ENCODE data around the gene SLFN12. TPM values are rescaled to one million over a fixed set of nuclear protein-coding genes. Genes with fewer than 3 reads are reported as not detected.

Gene SLFN12
- polyA plus RNA-seq (2013, experiment 1 of 2): 20.3 TPM
- polyA plus RNA-seq (2013, experiment 2 of 2): 21.0 TPM

- Histone ChIP-seq H3K4ac (ENCODE audit: low read depth, low read length) (peak within 1 kb of the TSS; percentile 99), H3K23ac (ENCODE audit: low read length) (no peak within 1 kb of the TSS), H3K18ac (ENCODE audit: low read length) (peak within 1 kb of the TSS; percentile 91), H3K9ac (ENCODE audit: low read length) (peak within 1 kb of the TSS; percentile 70), H3K56ac (ENCODE audit: low read length) (peak within 1 kb of the TSS; percentile 78), H2AK5ac (ENCODE audit: low read length) (no peak within 1 kb of the TSS), H4K8ac (ENCODE audit: low read depth, low read length) (peak within 1 kb of the TSS; percentile 91), H3K27ac (ENCODE audit: low read depth, low read length) (peak within 1 kb of the TSS; percentile 91), H3K79me1 (ENCODE audit: low read length) (peaks cover 4% of the 10 kb centered on the region), H2BK15ac (replicated peaks; ENCODE audit: low read depth) (peak within 1 kb of the TSS; percentile 38), H2BK120ac (ENCODE audit: low read depth, low read length) (peak within 1 kb of the TSS; percentile 61), H4K5ac (ENCODE audit: low read length) (peak within 1 kb of the TSS; percentile 21), H3K27me3 (ENCODE audit: insufficient read depth, low read length, poor library complexity) (no peaks in the 10 kb centered on the region), H3K36me3 (ENCODE audit: control insufficient read depth, insufficient read depth, low read length) (no peaks in the 10 kb centered on the region), H3K4me1 (ENCODE audit: control insufficient read depth, low read depth, low read length) (peaks cover 4% of the 10 kb centered on the region), H3K79me2 (ENCODE audit: control insufficient read depth, insufficient read depth, low read length) (peaks cover 17% of the 10 kb centered on the region), H3K4me2 (ENCODE audit: low read length) (peak within 1 kb of the TSS; percentile 27), H3K4me3 (ENCODE audit: low read length) (peak within 1 kb of the TSS; percentile 48), H2BK5ac (ENCODE audit: low read length) (no peak within 1 kb of the TSS)
- DNase-seq: peak; percentile 97
- WGBS (ENCODE audit: extremely low coverage, insufficient coverage, low lambda C conversion rate): no CpG with 5 or more reads among the region's 22 CpGs
Observed at GRCh38 chr17:35432176-35433074, at the start of gene SLFN12. SLFN12 (minus strand) TSS chr17:35432500; CDS start chr17:35423028, 9,472 bp downstream.

DNA sequence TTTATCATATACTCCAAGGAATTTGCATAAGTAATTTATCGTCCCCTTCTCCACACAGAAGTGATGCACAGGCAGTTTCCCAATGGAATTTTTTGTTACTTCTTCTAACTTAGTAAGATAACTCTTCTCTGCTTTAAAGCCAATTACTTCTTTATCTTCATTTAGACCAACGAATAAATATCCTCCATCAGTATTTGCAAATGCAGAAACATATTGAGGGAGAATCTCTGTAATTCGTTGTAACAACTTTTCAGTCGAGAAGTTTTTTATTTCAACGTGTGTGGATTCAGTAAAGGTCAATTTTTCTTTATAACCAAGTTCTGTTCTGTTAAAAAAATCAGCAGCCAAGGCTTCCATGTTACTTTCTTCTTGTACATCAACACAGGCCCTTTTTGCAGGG, 47.0 kb upstream of the SLFN12 start:
- Histone ChIP-seq H3K27ac (ENCODE audit: low read depth, low read length) (no peak overlapping the region), H4K5ac (ENCODE audit: low read length) (no peak overlapping the region), H3K18ac (ENCODE audit: low read length) (no peak overlapping the region), H4K8ac (ENCODE audit: low read depth, low read length) (no peak overlapping the region), H3K23ac (ENCODE audit: low read length) (no peak overlapping the region), H3K36me3 (ENCODE audit: control insufficient read depth, insufficient read depth, low read length) (no peaks in the 10 kb centered on the region), H3K4ac (ENCODE audit: low read depth, low read length) (no peak overlapping the region), H3K4me2 (ENCODE audit: low read length) (no peak overlapping the region), H3K79me1 (ENCODE audit: low read length) (no peaks in the 10 kb centered on the region), H2AK5ac (ENCODE audit: low read length) (no peak overlapping the region), H2BK5ac (ENCODE audit: low read length) (no peak overlapping the region), H3K27me3 (ENCODE audit: insufficient read depth, low read length, poor library complexity) (peaks cover 10% of the 10 kb centered on the region), H3K56ac (ENCODE audit: low read length) (no peak overlapping the region), H3K4me3 (ENCODE audit: low read length) (no peak overlapping the region), H2BK15ac (replicated peaks; ENCODE audit: low read depth) (no peak overlapping the region), H3K79me2 (ENCODE audit: control insufficient read depth, insufficient read depth, low read length) (no peaks in the 10 kb centered on the region), H3K9ac (ENCODE audit: low read length) (no peak overlapping the region), H3K4me1 (ENCODE audit: control insufficient read depth, low read depth, low read length) (no peaks in the 10 kb centered on the region), H2BK120ac (ENCODE audit: low read depth, low read length) (no peak overlapping the region)
- no CpG with 5 or more reads among the region's 5 CpGs for WGBS (ENCODE audit: extremely low coverage, insufficient coverage, low lambda C conversion rate)
- DNase-seq: no peak

DNA sequence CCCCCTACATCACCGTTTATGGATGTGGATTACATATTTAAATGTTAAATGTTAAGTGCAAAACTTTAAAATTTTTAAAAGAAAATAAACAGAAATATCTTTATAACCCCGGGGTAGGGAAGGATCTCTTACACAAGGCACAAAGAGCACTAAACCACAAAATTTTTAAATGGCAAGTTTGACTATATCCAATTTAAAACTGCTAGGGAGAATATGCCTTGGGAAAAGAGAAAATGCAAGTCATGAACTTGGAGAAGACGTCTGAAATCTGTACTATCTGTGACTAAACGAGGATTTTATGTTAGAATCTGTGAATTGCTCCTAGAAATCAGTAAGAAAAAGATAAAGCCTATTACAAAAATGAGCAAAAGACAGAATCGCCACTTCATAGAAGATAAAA, 44.9 kb upstream of the SLFN12 start:
- Histone ChIP-seq H2BK5ac (ENCODE audit: low read length) (no peak overlapping the region), H3K18ac (ENCODE audit: low read length) (no peak overlapping the region), H3K4ac (ENCODE audit: low read depth, low read length) (no peak overlapping the region), H3K79me1 (ENCODE audit: low read length) (no peaks in the 10 kb centered on the region), H3K4me1 (ENCODE audit: control insufficient read depth, low read depth, low read length) (no peaks in the 10 kb centered on the region), H2BK120ac (ENCODE audit: low read depth, low read length) (no peak overlapping the region), H3K56ac (ENCODE audit: low read length) (no peak overlapping the region), H3K23ac (ENCODE audit: low read length) (no peak overlapping the region), H3K9ac (ENCODE audit: low read length) (no peak overlapping the region), H2BK15ac (replicated peaks; ENCODE audit: low read depth) (no peak overlapping the region), H4K8ac (ENCODE audit: low read depth, low read length) (no peak overlapping the region), H3K27me3 (ENCODE audit: insufficient read depth, low read length, poor library complexity) (peaks cover 8% of the 10 kb centered on the region), H2AK5ac (ENCODE audit: low read length) (no peak overlapping the region), H3K36me3 (ENCODE audit: control insufficient read depth, insufficient read depth, low read length) (no peaks in the 10 kb centered on the region), H3K27ac (ENCODE audit: low read depth, low read length) (no peak overlapping the region), H4K5ac (ENCODE audit: low read length) (no peak overlapping the region), H3K79me2 (ENCODE audit: control insufficient read depth, insufficient read depth, low read length) (no peaks in the 10 kb centered on the region), H3K4me3 (ENCODE audit: low read length) (no peak overlapping the region), H3K4me2 (ENCODE audit: low read length) (no peak overlapping the region)
- WGBS (ENCODE audit: extremely low coverage, insufficient coverage, low lambda C conversion rate): no CpG with 5 or more reads among the region's 5 CpGs
- DNase-seq: no peak

DNA sequence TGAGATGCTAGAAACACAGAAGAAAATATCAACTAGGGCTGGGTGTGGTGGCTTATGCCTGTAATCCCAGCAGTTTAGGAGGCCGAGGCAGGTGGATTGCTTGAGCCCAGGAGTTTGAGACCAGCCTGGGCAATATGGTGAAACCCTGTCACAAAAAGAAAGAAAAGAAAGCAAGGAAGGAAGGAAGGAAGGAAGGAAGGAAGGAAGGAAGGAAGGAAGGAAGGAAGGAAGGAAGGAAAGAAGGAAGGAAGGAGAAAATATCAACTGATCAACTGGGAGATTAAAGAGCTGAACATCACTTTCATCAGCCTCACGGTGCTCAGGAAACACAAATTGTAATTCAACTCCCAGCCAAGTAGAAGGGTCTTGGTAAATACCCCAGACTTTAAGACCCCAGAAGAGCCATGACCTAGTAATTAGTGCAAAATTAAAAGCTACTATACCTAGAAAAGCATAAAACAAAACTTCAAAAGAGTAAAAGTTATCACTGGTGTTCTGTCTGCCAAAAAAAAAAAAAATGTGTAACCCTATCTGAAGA, 44.1 kb upstream of the SLFN12 start:
- Histone ChIP-seq H3K9ac (ENCODE audit: low read length) (no peak overlapping the region), H2BK120ac (ENCODE audit: low read depth, low read length) (no peak overlapping the region), H3K4me1 (ENCODE audit: control insufficient read depth, low read depth, low read length) (no peaks in the 10 kb centered on the region), H4K8ac (ENCODE audit: low read depth, low read length) (no peak overlapping the region), H3K23ac (ENCODE audit: low read length) (no peak overlapping the region), H3K4me3 (ENCODE audit: low read length) (no peak overlapping the region), H3K79me1 (ENCODE audit: low read length) (no peaks in the 10 kb centered on the region), H3K4ac (ENCODE audit: low read depth, low read length) (no peak overlapping the region), H3K79me2 (ENCODE audit: control insufficient read depth, insufficient read depth, low read length) (no peaks in the 10 kb centered on the region), H3K27me3 (ENCODE audit: insufficient read depth, low read length, poor library complexity) (peaks cover 8% of the 10 kb centered on the region), H3K36me3 (ENCODE audit: control insufficient read depth, insufficient read depth, low read length) (no peaks in the 10 kb centered on the region), H3K56ac (ENCODE audit: low read length) (no peak overlapping the region), H3K4me2 (ENCODE audit: low read length) (no peak overlapping the region), H2BK15ac (replicated peaks; ENCODE audit: low read depth) (no peak overlapping the region), H4K5ac (ENCODE audit: low read length) (no peak overlapping the region), H2AK5ac (ENCODE audit: low read length) (no peak overlapping the region), H3K18ac (ENCODE audit: low read length) (no peak overlapping the region), H2BK5ac (ENCODE audit: low read length) (no peak overlapping the region), H3K27ac (ENCODE audit: low read depth, low read length) (no peak overlapping the region)
- no CpG with 5 or more reads among the region's 2 CpGs for WGBS (ENCODE audit: extremely low coverage, insufficient coverage, low lambda C conversion rate)
- no peak for DNase-seq

GRCh38 chr17:35468475-35468874, 36.2 kb upstream of the SLFN12 start:
- no peak overlapping the region for H3K23ac ChIP-seq (ENCODE audit: low read length)
- WGBS (ENCODE audit: extremely low coverage, insufficient coverage, low lambda C conversion rate): no CpG with 5 or more reads among the region's 4 CpGs

More at GRCh38 chr17:35468475-35468874, 36.2 kb upstream of the SLFN12 start:
- Histone ChIP-seq H3K27ac (ENCODE audit: low read depth, low read length) (no peak overlapping the region), H3K18ac (ENCODE audit: low read length) (no peak overlapping the region), H3K4me2 (ENCODE audit: low read length) (no peak overlapping the region), H3K79me2 (ENCODE audit: control insufficient read depth, insufficient read depth, low read length) (no peaks in the 10 kb centered on the region), H3K4me1 (ENCODE audit: control insufficient read depth, low read depth, low read length) (no peaks in the 10 kb centered on the region), H3K36me3 (ENCODE audit: control insufficient read depth, insufficient read depth, low read length) (no peaks in the 10 kb centered on the region), H3K4me3 (ENCODE audit: low read length) (no peak overlapping the region), H3K27me3 (ENCODE audit: insufficient read depth, low read length, poor library complexity) (no peaks in the 10 kb centered on the region), H3K4ac (ENCODE audit: low read depth, low read length) (no peak overlapping the region), H4K8ac (ENCODE audit: low read depth, low read length) (no peak overlapping the region), H2AK5ac (ENCODE audit: low read length) (no peak overlapping the region), H4K5ac (ENCODE audit: low read length) (no peak overlapping the region), H2BK5ac (ENCODE audit: low read length) (no peak overlapping the region), H3K56ac (ENCODE audit: low read length) (no peak overlapping the region), H3K9ac (ENCODE audit: low read length) (no peak overlapping the region), H2BK120ac (ENCODE audit: low read depth, low read length) (no peak overlapping the region), H2BK15ac (replicated peaks; ENCODE audit: low read depth) (no peak overlapping the region), H3K79me1 (ENCODE audit: low read length) (no peaks in the 10 kb centered on the region)
- no peak for DNase-seq

All from mesendoderm (in vitro differentiated cells).